NCI-H748 (cell line): ENCODE results near the gene HYCC1.
A peak's percentile ranks its signal among the peaks of the same experiment; 100 is the strongest.
"Not testable (repeated sequence)": the region's sequence is repeated elsewhere in the genome, so short reads cannot be mapped to it uniquely, and the experiment has no call there.

Experiments used
- DNase-seq: peaks from one replicate; lab custom pipeline; 2025; ENCODE audit not compliant: unreplicated experiment; lab: John Stamatoyannopoulos, UW

The HYCC1 gene

DNA sequence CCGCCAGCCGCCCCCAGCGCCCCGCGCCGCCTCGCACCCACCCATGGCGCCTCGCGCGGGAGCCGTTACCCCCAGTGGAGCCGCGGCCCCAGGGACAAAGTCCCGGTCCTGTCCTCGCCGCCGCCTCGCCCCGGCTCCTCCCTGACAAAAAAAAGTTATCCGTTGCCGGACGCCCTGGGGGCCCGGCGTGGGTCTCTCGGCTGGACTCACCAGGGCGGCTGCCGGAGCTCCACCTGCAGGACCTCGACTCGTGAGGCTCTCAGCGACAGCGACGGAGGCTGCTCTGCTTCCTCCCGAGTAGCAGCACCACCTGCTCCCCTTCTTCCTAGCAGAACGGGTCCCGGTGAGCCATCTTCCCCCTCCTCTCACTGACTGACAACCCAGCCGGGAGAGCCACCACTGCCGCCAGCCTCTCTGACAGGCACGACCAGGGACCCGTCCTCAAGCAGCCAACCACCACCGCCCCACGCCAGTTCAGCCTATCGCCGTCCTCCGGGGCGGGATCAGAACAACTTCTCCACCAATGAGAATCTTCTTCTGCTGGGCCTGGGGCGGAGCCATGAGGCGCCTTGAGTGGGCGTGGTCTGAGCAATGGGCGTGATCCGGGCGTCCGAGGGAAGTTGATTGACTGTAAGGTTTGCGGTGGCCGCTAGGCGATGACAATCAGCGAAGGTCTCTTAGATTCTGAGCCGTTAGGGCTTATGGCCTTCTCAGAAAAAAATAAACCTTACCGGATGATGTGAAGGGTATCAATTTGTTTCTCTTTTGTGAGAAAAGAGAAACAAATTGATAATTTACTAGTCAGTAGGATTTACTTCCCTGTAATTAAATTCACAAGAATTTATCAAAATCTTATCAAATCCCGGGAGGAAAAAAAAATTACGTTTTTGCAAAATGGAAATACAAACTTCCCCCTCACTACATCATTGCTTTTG is at the start of gene HYCC1:
HYCC1 (minus strand) TSS at position 416 of the 935 bp plus-strand sequence. CDS start 23,019 bp downstream, outside the sequence.
- DNase-seq: peak; percentile 98

DNA sequence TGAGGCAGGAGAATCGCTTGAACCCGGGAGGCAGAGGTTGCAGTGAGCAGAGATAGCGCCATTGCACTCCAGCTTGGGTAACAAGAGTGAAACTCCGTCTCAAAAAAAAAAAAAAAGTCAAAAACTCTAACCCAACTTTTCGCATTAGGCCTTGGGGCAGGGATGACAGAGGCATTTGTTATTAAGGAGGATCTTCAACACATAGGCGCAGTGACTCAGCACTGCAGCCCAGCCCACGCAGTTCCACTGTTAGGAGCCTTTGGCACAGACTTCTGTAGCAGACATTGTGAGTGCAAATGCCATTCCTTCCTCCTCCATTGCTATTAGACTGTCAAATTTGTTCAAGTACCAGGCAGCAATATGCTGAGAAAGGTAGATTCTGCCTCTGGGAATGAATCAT is 48.5 kb upstream of the HYCC1 start:
- DNase-seq: no peak

DNA sequence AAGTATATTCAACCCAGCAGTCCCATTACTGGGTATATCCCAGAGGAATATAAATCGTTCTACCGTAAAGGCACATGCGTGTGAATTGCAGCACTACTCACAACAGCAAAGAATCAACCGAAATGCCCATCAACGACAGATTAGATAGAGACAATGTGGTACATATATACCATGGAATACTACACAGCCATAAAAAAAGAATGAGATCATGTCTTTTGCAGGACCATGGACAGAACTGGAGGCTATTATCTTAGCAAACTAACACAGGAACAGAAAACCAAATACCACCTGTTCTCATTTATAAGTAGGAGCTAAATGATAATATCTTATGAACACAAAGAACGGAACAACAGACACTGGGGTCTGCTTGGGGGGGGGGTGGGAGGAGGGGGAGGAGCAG is 47.4 kb upstream of the HYCC1 start:
- DNase-seq: no peak

DNA sequence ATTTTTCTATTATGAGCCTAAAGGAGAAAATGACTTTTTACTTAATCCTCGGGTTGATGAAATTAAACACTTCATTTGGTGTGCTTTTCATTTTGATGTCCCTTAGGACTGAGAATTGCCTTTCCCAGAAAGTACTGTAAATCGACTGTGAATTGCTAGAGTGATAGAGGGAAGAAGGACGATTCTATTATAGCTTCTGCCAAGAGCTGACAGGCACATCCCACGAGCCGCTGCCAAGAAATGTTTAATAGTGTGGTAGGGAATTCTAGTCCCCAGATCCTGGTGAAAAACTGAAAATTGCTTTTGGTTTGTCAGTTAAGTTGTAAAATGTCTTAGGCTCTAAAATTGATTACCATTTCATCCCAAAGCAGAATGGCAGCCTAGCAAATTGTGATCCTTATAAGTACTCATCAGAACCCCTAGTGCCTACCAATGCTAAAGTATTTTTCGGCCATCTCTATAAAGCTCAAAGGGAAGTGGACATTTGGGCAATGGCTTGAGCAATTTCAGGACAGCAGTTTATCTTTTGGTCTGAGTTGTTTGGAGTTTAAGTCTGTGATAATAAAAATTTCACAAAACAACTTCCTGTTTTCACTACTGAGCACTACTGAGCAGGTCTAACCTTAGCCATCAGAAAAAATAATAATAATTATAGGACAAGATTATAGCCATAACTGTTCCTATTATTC is 44.6 kb upstream of the HYCC1 start:
- no peak for DNase-seq

DNA sequence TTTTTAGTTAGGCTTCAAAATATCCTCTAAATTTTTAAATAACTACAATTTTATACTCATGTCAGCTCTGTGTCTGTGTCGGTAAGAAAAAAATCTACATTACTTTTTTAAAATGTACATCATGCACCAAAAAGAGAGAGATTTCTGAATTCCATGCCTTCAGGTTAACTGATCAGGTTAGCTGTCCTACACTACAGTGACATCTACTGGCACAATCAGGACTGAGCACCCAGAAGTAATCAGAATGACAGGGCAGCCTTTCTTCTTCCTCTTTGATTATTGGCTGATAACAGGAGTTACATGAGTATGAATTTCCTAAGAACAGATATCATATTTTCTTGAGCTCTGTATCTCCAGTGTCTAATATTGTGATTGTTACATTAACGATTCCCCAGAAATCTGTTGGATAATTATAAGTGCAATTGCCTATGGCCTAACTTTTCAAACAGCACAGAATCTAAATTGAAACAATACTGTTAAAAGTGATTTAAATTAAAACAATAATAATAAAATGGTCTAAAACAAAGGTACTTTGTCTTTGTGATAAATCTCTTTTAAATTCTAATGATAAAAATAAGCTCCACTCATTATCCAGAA is 41.8 kb upstream of the HYCC1 start:
- DNase-seq: peak; percentile 69

DNA sequence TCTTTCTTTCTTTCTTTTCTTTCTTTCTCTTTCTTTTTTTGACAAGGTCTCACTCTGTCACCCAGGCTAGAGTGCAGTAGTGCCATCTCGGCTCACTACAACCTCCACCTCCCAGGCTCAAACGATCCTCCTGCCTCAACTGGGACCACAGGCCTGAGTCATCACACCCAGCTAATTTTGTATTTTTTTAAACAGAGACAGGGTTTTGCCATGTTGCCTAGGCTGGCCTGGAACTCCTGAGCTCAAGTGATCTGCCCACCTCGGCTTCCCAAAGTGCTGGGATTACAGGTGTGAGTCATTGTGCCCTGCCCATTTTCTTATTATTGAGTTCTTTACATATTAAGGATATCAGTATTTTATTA is 37.2 kb upstream of the HYCC1 start:
- DNase-seq: not testable (repeated sequence)

DNA sequence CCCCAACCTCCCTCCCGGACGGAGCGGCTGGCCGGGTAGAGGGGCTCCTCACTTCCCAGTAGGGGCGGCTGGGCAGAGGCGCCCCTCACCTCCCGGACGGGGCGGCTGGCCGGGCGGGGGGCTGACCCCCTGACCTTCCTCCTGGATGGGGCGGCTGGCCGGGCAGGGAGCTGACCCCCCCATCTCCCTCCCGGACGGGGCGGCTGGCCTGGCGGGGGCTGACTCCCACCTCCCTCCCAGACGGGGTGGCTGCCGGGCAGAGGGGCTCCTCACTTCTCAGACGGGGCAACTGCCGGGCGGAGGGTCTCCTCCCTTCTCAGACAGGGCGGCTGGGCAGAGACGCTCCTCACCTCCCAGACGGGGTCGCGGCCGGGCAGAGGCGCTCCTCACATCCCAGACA is 32.4 kb upstream of the HYCC1 start:
- not testable (repeated sequence) for DNase-seq

DNA sequence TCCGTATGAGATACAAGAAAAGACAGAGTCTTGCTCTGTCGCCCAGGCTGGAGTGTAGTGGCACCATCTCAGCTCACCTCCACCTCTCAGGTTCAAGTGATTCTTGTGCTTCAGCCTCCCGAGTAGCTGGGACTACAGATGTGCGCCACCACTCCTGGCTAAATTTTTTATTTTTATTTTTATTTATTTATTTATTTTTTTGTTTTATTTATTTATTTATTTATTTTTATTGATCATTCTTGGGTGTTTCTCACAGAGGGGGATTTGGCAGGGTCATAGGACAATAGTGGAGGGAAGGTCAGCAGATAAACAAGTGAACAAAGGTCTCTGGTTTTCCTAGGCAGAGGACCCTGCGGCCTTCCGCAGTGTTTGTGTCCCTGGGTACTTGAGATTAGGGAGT is 31.2 kb upstream of the HYCC1 start:
- not testable (repeated sequence) for DNase-seq

DNA sequence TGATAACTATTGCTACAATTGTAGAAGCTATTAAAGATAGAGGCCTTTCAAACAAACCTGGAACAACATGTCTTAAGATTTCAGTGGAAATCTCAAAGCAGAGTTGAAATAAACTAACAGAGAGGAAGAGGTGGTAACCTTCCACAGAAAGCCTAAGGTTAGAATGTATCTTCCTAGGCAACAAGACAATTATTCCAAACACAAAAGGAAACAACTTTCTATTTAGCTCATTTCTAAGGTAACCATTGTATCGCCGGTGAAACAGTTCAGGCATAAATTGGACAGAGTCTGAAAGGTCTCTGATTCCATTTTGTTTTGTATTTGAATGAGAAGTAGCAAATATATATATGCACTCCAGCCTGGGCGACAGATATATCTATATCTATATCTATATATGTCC is 30.7 kb upstream of the HYCC1 start:
- DNase-seq: peak; percentile 91

DNA sequence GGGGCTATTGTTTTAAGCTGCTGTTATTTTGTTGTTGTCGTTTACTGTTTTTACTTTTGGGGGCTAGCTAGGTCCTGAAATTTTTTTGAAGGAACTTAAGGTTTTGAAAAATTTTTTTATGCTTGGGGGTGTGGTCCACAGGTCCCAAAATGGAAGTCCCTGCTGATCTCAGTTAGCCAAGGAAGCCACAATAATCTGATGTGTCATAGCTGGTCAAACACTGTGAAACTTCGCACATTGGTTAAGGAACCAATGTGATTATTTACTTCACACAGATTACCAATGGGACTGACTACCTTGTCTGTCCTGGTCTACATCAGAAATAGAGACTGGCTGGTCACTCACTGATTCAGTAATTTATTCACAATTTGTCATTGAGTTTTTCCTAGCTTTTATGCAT is 29.5 kb upstream of the HYCC1 start:
- DNase-seq: no peak

DNA sequence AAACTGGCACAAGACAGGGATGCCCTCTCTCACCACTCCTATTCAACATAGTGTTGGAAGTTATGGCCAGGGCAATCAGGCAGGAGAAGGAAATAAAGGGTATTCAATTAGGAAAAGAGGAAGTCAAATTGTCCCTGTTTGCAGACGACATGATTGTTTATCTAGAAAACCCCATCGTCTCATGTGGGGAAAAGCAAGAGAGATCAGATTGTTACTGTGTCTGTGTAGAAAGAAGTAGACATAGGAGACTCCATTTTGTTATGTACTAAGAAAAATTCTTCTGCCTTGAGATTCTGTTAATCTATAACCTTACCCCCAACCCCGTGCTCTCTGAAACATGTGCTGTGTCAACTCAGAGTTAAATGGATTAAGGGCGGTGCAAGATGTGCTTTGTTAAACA is 25.7 kb upstream of the HYCC1 start:
- DNase-seq: not testable (repeated sequence)

DNA sequence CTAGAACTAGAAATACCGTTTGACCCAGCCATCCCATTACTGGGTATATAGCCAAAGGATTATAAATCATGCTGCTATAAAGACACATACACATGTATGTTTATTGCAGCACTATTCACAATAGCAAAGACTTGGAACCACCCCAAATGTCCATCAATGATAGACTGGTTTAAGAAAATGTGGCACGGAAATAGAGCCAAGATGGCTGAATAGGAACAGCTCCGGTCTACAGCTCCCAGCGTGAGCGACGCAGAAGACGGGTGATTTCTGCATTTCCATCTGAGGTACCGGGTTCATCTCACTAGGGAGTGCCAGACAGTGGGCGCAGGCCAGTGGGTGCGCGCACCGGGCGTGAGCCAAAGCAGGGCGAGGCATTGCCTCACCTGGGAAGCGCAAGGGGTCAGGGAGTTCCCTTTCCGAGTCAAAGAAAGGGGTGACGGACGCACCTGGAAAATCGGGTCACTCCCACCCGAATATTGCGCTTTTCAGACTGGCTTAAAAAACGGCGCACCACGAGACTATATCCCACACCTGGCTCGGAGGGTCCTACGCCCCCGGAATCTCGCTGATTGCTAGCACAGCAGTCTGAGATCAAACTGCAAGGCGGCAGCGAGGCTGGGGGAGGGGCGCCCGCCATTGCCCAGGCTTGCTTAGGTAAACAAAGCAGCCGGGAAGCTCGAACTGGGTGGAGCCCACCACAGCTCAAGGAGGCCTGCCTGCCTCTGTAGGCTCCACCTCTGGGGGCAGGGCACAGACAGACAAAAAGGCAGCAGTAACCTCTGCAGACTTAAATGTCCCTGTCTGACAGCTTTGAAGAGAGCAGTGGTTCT is 21.8 kb upstream of the HYCC1 start:
- peak; percentile 30 for DNase-seq

DNA sequence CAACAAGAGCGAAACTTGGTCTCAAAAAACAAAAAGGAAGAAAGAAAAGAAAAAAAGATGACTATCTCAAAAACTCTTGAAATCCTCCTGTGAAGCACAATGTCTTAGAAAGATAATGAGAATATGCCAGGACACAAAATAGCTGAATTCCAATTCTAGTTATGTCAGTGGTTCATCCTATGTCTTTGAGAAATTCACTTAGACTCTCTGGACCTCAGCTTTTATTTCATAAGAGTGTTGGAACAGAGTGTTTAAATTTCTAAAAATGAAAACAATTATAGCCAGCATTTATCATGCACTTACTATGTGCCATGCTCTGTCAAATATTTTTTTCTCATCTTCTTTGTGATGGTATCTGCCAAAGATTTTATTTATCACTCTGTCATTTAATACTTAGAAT is 13.3 kb upstream of the HYCC1 start:
- DNase-seq: no peak

DNA sequence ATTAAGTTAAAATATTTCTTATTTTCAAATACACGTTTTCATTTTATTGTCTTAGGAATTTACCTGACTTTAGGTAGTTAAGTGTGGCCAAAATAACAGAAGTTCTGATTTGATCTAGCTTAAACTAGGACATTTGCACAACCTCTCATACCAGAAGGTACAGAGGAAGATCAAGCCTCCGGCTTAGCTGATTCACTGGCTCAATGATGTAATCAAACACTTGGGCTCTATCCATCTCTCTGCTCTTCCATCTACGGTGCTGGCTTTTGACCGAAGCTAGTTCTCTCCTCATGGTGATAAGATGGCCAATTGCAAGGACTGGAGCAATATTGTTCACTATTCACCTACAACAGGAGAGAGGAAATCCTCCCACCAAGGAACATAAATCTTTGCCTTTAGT is 12.2 kb upstream of the HYCC1 start:
- DNase-seq: no peak

DNA sequence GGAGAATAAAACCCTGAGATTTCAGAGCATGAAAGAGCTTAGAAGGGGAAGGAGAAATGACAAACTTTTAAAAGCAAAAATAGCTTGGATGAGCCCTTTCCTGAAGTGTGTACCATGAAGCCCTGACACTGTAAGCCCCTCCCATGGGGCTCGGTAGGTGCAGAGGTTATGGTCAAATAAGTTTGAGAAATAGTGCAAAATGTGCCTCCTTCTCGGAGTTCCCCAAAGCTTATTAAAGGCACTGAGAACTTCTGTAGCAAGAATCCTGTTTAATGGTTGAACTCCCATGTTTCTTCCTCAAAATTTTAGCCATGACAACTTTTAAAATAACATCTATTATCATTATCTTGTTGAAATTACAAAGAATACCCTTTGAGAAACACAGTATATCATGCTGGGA is 10.5 kb upstream of the HYCC1 start:
- DNase-seq: no peak

DNA sequence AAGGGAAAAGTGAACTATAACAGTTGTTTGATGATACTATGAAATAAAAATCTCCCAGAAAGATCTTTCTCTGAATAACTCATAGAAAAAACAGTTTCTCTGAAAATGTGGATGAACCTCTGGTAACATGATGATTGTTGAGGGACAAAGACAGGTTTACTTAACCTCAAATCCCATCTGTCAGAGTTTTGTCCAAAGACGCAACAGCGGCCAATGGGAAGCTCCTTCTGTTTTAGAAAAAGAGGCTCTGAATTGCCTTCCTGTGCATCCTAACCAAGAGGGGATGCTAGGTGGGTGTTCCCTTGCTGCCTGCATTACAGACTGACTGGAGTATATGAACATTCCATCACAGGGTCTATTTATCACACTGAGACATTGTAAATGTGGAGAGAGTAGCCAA is 8.9 kb upstream of the HYCC1 start:
- DNase-seq: no peak

DNA sequence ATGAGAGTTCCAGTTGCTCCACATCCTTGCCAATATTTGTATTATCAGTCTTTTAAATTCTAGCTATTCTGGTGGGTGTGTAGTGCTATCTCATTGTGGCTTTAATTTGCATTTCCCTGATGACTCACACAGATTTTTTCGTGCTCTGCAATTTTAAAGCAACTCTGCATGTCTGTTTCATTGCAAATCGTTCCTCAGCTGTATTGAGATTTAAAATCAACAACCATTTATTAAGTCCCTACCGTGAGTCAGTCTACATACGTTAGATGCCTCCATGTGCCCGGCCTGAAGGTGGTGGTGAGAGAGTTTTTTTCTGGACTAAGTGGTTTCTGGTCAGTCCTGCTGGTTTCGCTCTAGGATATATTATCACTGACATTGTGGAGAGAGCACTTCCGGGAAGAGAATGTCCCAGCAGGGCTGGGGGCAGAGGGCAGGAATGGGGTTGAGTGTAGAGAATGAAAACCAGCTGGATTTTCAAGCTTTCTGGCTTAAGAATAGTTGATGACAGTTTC is 8.4 kb upstream of the HYCC1 start:
- no peak for DNase-seq

DNA sequence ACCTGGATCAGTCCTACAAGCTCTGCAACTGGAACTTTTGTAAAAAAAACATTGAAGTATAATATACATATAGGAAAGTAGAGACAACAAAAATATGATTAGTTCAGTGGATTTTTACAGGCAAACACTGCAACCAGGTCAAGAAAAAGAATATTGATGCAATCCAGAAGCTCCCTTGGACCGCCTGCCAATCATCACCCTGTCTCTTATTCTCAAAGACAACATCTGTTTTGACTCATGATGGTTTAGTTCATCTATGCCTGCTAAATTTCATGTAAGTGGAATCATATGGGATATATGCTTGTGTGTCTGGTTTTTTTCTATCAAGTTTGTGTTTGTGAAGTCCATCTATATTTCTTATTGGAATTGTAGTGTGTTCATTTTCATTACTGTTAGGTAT is 7.7 kb upstream of the HYCC1 start:
- no peak for DNase-seq

DNA sequence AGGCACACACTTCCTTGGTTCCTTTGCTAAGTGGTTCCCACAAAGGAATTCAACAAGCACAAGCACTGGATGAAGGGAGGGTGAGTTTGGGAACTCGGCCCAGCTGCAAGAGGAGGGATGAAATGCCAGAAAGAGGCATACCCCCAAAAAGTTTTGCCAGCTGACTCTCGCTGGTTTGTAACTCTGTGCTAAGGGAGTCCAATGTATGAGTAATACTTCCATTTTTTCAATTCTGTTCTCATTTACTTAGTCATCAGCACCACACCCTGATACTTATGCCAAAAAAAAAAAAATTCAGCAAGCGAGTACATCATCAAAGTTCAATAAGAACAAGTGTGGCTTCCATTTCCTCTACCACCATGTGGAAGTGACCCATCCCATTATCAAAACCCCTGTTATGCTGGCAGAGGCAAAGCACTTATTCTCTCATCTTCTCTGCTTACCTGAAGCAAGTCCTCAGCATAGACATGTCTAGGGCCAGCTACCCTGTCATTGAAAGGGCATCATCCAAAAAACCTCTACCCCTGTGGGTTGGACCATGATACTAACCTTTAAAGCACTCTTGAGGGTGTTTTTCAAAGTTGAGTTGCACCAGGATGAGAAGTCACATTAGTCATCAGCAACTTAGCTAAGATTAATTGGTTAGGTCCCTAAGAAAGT is 6.9 kb upstream of the HYCC1 start:
- DNase-seq: no peak

DNA sequence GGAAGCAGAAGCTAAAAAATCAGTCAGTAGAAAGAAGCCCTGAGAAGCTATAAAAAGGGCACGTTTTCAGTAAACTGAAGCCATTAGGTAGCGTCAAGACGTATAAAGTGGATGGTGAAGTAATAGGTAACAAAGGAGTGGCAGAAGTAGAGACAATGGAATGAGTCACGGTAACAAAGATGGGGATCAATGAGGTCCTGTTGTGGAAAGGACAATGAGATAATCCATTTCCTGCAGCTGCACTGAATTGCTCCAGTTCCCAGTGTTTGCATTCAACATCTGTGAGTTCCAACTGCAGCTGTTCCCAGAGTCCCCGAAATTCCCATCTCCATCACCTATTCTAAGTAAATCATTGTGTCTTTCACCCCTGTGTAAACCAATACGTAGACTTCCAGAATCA is 4.8 kb upstream of the HYCC1 start:
- peak; percentile 84 for DNase-seq
